ENCODE measurements around the gene KRTAP19-1.
"Not testable (repeated sequence)": the region's sequence is repeated elsewhere in the genome, so short reads cannot be mapped to it uniquely, and the experiment has no call there.

Gene KRTAP19-1

GRCh38 chr21:30480145-30480544 is at the start of gene KRTAP19-1:
Gene KRTAP19-1, minus strand, starts transcription at chr21:30480367. Its CDS starts 50 bp downstream, at chr21:30480317.
- DNase-seq (ENCODE audit: low read depth) = no peak
- no peak for TF ChIP-seq CTCF (conservative IDR thresholded peaks at IDR 0.05; ENCODE audit: low read length)
- H3K4me3 ChIP-seq (ENCODE audit: low read length) = no peak within 1 kb of the TSS

GRCh38 chr21:30518876-30519275 is 38.7 kb upstream of the KRTAP19-1 start:
- no peak for TF ChIP-seq CTCF (conservative IDR thresholded peaks at IDR 0.05; ENCODE audit: low read length)
- DNase-seq (ENCODE audit: low read depth) = no peak
- H3K4me3 ChIP-seq (ENCODE audit: low read length) = no peak overlapping the region

- DNase-seq (ENCODE audit: low read depth) = no peak
- no peak for TF ChIP-seq CTCF (conservative IDR thresholded peaks at IDR 0.05; ENCODE audit: low read length)
- H3K4me3 ChIP-seq (ENCODE audit: low read length) = no peak overlapping the region
Measured at GRCh38 chr21:30515681-30516080, 35.5 kb upstream of the KRTAP19-1 start.

- H3K4me3 ChIP-seq (ENCODE audit: low read length); DNase-seq (ENCODE audit: low read depth): not testable (repeated sequence)
Measured at GRCh38 chr21:30505621-30506205, 25.5 kb upstream of the KRTAP19-1 start.

GRCh38 chr21:30502041-30502440 is 21.9 kb upstream of the KRTAP19-1 start, which contains the start of gene KRTAP19-5:
Gene KRTAP19-5, minus strand, starts transcription at chr21:30502141. Its CDS starts 51 bp downstream, at chr21:30502090.
- no peak for TF ChIP-seq CTCF (conservative IDR thresholded peaks at IDR 0.05; ENCODE audit: low read length)
- DNase-seq (ENCODE audit: low read depth) = no peak
- H3K4me3 ChIP-seq (ENCODE audit: low read length) = no peak within 1 kb of the TSS

- no peak within 1 kb of the TSS for H3K4me3 ChIP-seq (ENCODE audit: low read length)
- TF ChIP-seq CTCF (conservative IDR thresholded peaks at IDR 0.05; ENCODE audit: low read length) = no peak
- DNase-seq (ENCODE audit: low read depth) = no peak
Measured at GRCh38 chr21:30497065-30497464, 16.9 kb upstream of the KRTAP19-1 start, which contains the start of gene KRTAP19-4. Gene KRTAP19-4, minus strand, starts transcription at chr21:30497165. Its CDS starts 55 bp downstream, at chr21:30497110.

- H3K4me3 ChIP-seq (ENCODE audit: low read length) = no peak within 1 kb of the TSS
- no peak for TF ChIP-seq CTCF (conservative IDR thresholded peaks at IDR 0.05; ENCODE audit: low read length)
- DNase-seq (ENCODE audit: low read depth) = no peak
Measured at GRCh38 chr21:30491963-30492428, 11.8 kb upstream of the KRTAP19-1 start, which contains the start of gene KRTAP19-3. Gene KRTAP19-3, minus strand, starts transcription at chr21:30492013. Its CDS starts 56 bp downstream, at chr21:30491957.

Measured in AG10803 (cell line).